Liver (tissue), 9 donors: Measurements from ENCODE around the gene PPFIA4. TPM values are rescaled to one million over a fixed set of nuclear protein-coding genes. Genes with fewer than 3 reads are reported as not detected.

ENCODE experiments used
- DNase-seq: peaks from one replicate; pipeline ENCODE4 v3.0.0-alpha.2; 2017; ENCODE audit warnings: low spot score
- H3K27ac ChIP-seq, 2 donors: one replicate each; pipeline ENCODE4 v1.7.0; 2013; ENCODE audit warnings: inconsistent platforms in 2 of 2, low read length in 2 of 2, control low read depth in 1 of 2, low read depth in 1 of 2, mild to moderate bottlenecking in 1 of 2
- H3K27me3 ChIP-seq, 4 donors: one replicate each; pipeline versions ENCODE4 v1.6.1 to v1.7.0; 2013; ENCODE audit warnings: low read length in 3 of 4, inconsistent platforms in 1 of 4, mild to moderate bottlenecking in 1 of 4, moderate library complexity in 1 of 4; ENCODE audit not compliant: control insufficient read depth in 4 of 4, insufficient read depth in 4 of 4
- H3K36me3 ChIP-seq, 4 donors: one replicate each; pipeline versions ENCODE4 v1.6.1 to v1.7.0; 2013; ENCODE audit warnings: low read length in 3 of 4, mild to moderate bottlenecking in 3 of 4, low read depth in 1 of 4, moderate library complexity in 1 of 4; ENCODE audit not compliant: control insufficient read depth in 4 of 4, insufficient read depth in 3 of 4
- H3K4me1 ChIP-seq, 4 donors: one replicate each; pipeline versions ENCODE4 v1.6.1 to v1.7.0; 2013; ENCODE audit warnings: low read length in 3 of 4, mild to moderate bottlenecking in 3 of 4, moderate library complexity in 1 of 4; ENCODE audit not compliant: control insufficient read depth in 4 of 4, insufficient read depth in 4 of 4
- H3K4me3 ChIP-seq, 3 donors: one replicate each; pipeline versions ENCODE4 v1.6.1 to v1.7.0; 2013; ENCODE audit warnings: low read length in 3 of 3, control low read depth in 1 of 3, low read depth in 1 of 3, mild to moderate bottlenecking in 1 of 3
- H3K9ac ChIP-seq, 2 donors: one replicate each; pipeline ENCODE4 v1.7.0; 2013; ENCODE audit warnings: low read length in 2 of 2, mild to moderate bottlenecking in 2 of 2, moderate library complexity in 2 of 2, control low read depth in 1 of 2, low read depth in 1 of 2
- H3K9me3 ChIP-seq, 4 donors: one replicate each; pipeline versions ENCODE4 v1.6.1 to v1.7.0; 2013; ENCODE audit warnings: low read length in 3 of 4; ENCODE audit not compliant: control insufficient read depth in 4 of 4
- ATF3 ChIP-seq: IDR thresholded peaks from 2 replicates; pipeline ENCODE4 v1.6.1; 2016; ENCODE audit warnings: antibody characterized with exemption
- EGR1 ChIP-seq, 2 donors: IDR thresholded peaks; 2 replicates each; pipeline ENCODE4 v1.6.1; 2016 to 2018; ENCODE audit warnings: antibody characterized with exemption in 2 of 2, low read depth in 2 of 2
- FOXA2 ChIP-seq: IDR thresholded peaks from 2 replicates; pipeline ENCODE4 v1.6.1; 2016; ENCODE audit warnings: antibody characterized with exemption
- HNF4A ChIP-seq, 2 donors: conservative IDR thresholded peaks; 2 replicates each; pipeline ENCODE4 v1.6.1; 2016; ENCODE audit warnings: antibody characterized with exemption in 2 of 2, mild to moderate bottlenecking in 2 of 2
- HNF4G ChIP-seq: IDR thresholded peaks from 2 replicates; pipeline ENCODE4 v1.6.1; 2016; ENCODE audit warnings: antibody characterized with exemption
- JUND ChIP-seq, 2 donors: IDR thresholded peaks; 2 replicates each; pipeline ENCODE4 v1.6.1; 2016; ENCODE audit warnings: antibody characterized with exemption in 2 of 2
- MAX ChIP-seq: IDR thresholded peaks from 2 replicates; pipeline ENCODE4 v1.6.1; 2016; ENCODE audit warnings: antibody characterized with exemption
- NR2F2 ChIP-seq: IDR thresholded peaks from 2 replicates; pipeline ENCODE4 v1.6.1; 2016; ENCODE audit warnings: antibody characterized with exemption
- RAD21 ChIP-seq, 2 donors: IDR thresholded peaks; 2 replicates each; pipeline ENCODE4 v1.6.1; 2016; ENCODE audit warnings: antibody characterized with exemption in 2 of 2, mild to moderate bottlenecking in 2 of 2
- RXRA ChIP-seq, 2 donors: IDR thresholded peaks; 2 replicates each; pipeline ENCODE4 v1.6.1; 2017 to 2018; ENCODE audit warnings: antibody characterized with exemption in 2 of 2, mild to moderate bottlenecking in 1 of 2
- SP1 ChIP-seq: IDR thresholded peaks from 2 replicates; pipeline ENCODE4 v1.6.1; 2018; ENCODE audit warnings: antibody characterized with exemption, mild to moderate bottlenecking
- TAF1 ChIP-seq: conservative IDR thresholded peaks from 2 replicates; pipeline ENCODE4 v1.6.1; 2016; ENCODE audit warnings: antibody characterized with exemption, mild to moderate bottlenecking
- ZBTB33 ChIP-seq: IDR thresholded peaks from 2 replicates; pipeline ENCODE4 v1.6.1; 2016; ENCODE audit warnings: antibody characterized with exemption
- WGBS: extraction: QIAGEN DNeasy Blood & Tissue Kit; methylation state at CpG from one replicate; pipeline ENCODE4 v1.1.7; 2013; 5-methylcytosine and 5-hydroxymethylcytosine counted together
- polyA plus RNA-seq, 2 donors: library from polyadenylated mRNA; stranded (reverse) in 1 of 2; unstranded in 1 of 2; fragments of 200-250 nt in 1 of 2; fragments of >200 nt in 1 of 2; fragmentation: Nextera tagmentation in 1 of 2; extraction: Ambion mirVana in 1 of 2; gene quantifications; one replicate each; pipeline versions ENCODE4 v1.2.1 to v1.2.3, GENCODE V29; 2013 to 2015
- total RNA-seq, 2 donors: library from RNA; depleted of rRNA; stranded (reverse); fragments of >200 nt; gene quantifications; one replicate each; pipeline ENCODE4 v1.2.3, GENCODE V29; 2014
- donor health status: healthy.
- donor health status: healthy.
- donor health status: healthy.
- donor health status: healthy.
- donor health status: healthy.

Gene PPFIA4
- total and polyA plus RNA-seq, 4 donors, result 0.07 to 0.33 (median 0.15) TPM

- H3K27ac ChIP-seq, result no peak overlapping the region
- WGBS, result 54% methylated on average over 11 of the region's 11 CpGs
Measured at GRCh38 chr1:203039609-203040512, 13.6 kb downstream of the PPFIA4 start.

GRCh38 chr1:203040513-203041275 lies 14.4 kb downstream of the PPFIA4 start:
- DNase-seq, result no peak
- 57% methylated on average over 5 of the region's 5 CpGs for WGBS
- no peak overlapping the region for H3K4me3 ChIP-seq
- no peaks in the 10 kb centered on the region for H3K4me1 ChIP-seq
- H3K36me3 ChIP-seq, result no peaks in the 10 kb centered on the region
- no peak overlapping the region for H3K9ac ChIP-seq
- TF ChIP-seq JUND (IDR thresholded peaks at IDR 0.05) (no peak), RXRA (IDR thresholded peaks at IDR 0.05) (no peak), HNF4A (conservative IDR thresholded peaks at IDR 0.05) (no peak), ATF3 (no peak), NR2F2 (no peak), HNF4G (no peak), RAD21 (IDR thresholded peaks at IDR 0.05) (no peak)
- no peaks in the 10 kb centered on the region for H3K9me3 ChIP-seq
- no peaks in the 10 kb centered on the region for H3K27me3 ChIP-seq
- H3K27ac ChIP-seq, result no peak overlapping the region

More at GRCh38 chr1:203039609-203040512, 13.6 kb downstream of the PPFIA4 start:
- TF ChIP-seq SP1, result no peak
- no peak for TF ChIP-seq FOXA2
- TF ChIP-seq MAX, result no peak
- no peak for TF ChIP-seq ATF3
- no peak for TF ChIP-seq NR2F2
- TF ChIP-seq RAD21 (IDR thresholded peaks at IDR 0.05), result no peak
- no peak for TF ChIP-seq RXRA (IDR thresholded peaks at IDR 0.05)
- no peak for TF ChIP-seq JUND (IDR thresholded peaks at IDR 0.05)
- H3K36me3 ChIP-seq, result no peaks in the 10 kb centered on the region
- H3K9ac ChIP-seq, result no peak overlapping the region
- H3K27me3 ChIP-seq, result no peaks in the 10 kb centered on the region
- DNase-seq, result no peak
- H3K4me3 ChIP-seq, result no peak overlapping the region
- no peaks in the 10 kb centered on the region for H3K9me3 ChIP-seq
- H3K4me1 ChIP-seq, result no peaks in the 10 kb centered on the region

- Histone ChIP-seq H3K4me3 (no peak overlapping the region), H3K36me3 (no peaks in the 10 kb centered on the region), H3K9ac (no peak overlapping the region), H3K4me1 (no peaks in the 10 kb centered on the region), H3K27ac (no peak overlapping the region), H3K9me3 (no peaks in the 10 kb centered on the region), H3K27me3 (no peaks in the 10 kb centered on the region)
- WGBS, result 74% methylated on average over 3 of the region's 3 CpGs
- TF ChIP-seq TAF1 (no peak), HNF4G (no peak), EGR1 (IDR thresholded peaks at IDR 0.05; ENCODE audit: low read depth in 2 of 2) (no peak), ZBTB33 (no peak)
- DNase-seq, result no peak
Measured at GRCh38 chr1:203041351-203041932, 15.2 kb downstream of the PPFIA4 start.
